Right kidney (tissue), 1 donor: ENCODE measurements around the gene CACNG4.
A peak's percentile ranks its signal among the peaks of the same experiment; 100 is the strongest.
"Not testable (repeated sequence)": the region's sequence is repeated elsewhere in the genome, so short reads cannot be mapped to it uniquely, and the experiment has no call there.

Experiments used
- DNase-seq: peaks from one replicate; pipeline ENCODE4 v3.0.0-alpha.2; 2016

Gene CACNG4

DNA sequence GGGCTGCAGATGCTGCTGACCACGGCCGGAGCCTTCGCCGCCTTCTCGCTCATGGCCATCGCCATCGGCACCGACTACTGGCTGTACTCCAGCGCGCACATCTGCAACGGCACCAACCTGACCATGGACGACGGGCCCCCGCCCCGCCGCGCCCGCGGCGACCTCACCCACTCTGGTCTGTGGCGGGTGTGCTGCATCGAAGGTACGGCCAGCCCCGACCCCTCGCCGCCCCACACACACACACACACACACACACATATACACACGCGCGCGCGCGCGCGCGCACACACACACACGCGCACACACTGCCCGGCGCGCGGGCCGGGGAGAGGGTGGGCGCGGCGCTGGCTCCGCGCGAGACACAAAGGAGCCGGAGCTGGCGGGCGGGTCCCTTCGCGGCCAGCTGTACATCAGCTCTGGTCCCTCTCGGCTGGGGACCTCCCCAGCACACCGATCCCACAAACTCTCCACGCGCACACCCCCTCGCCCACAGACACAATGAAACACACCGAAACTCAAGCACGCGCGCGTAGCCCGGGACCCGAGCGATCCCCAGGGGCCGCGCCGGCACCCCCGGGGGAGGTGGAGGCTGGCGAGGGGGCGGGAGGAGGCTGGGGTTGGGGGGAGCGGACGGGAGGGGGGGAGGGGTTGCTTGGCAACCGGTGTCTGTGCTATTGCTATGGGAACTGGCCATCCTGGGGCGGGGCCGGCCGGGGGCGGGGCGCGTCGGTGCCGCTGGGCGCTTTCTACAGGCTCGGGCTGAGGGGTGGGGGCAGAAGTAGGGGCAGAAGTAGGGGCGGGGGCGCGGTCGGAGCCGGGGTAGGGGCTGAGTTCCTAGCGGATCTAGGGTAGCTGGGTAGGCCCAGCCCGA lies 658 bp downstream of the CACNG4 start:
- peak; percentile 86 for DNase-seq

DNA sequence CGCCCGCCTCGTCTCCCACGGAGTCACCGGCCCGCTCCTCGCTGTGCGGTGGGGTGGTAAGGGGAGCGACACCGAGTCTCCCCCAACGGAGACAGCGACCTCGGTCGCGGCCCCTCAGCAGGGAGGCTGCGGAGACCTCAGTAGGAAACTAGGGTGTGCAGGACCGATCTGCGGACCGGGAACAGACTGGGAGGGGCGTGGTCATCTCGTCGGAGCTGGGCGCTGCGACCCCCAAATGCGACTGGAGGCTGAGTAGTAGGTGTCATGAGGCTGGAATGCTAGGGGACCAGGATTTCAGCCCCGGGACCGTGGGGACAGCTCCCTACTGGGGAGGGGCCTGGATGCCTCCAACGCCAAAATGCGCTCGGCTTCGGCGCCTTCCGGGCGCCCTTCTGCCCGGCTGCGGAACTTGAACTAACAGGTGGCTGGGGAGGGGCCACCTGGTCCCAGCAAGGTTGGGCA lies 1.3 kb downstream of the CACNG4 start:
- peak; percentile 60 for DNase-seq

DNA sequence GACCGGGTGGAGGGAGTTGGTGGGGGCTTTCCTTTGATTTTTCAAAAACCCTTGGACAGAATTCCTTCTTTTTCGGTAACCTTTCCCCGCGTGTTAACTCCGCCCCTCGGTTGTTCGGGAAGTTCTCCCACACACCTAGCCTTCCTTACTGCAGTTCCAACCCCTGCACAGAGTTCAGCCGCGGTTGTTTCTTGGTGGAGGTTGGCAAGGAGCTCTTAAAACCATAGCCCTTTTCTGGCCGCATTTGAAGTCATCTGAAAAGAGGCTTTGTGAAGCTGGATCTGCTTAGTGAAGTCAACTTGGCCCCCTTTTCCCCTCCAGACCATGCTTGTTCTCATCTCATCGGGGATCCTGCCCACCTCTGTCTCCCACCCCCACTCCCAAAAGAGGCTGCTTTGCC lies 1.8 kb downstream of the CACNG4 start:
- no peak for DNase-seq

DNA sequence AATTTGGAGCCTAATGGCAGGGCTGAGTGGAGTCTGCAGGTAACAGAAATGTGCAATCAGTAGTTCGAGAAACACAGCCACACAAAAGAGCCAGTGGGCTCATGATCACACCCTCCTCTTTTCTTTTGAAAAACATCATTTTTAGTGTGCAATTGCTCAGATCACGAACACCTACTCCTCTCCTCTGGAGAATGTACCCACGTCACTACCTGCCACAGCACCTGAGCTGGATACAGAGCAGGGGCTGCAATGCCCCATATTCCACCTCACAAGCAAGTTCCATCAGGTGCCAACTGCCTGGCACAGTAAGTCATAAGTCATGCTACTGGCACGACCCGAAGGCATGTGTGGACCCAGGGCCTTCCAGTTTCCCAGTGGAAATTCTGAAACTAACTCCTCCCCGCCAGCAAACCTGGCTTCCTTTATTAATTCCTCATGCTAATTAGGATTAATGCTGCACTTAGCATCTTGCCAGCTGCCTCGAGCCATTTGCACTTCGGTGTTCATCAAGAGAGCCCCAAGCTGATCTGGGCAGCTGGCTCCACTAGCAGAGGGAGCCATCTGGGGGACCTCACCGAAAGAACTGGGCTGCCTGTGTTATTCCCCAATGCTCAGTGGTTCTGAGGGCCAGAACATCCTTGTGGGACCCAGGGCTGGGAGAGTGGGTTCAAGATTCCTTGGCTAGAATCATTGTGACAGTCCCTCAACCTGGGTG lies 2.4 kb downstream of the CACNG4 start:
- DNase-seq, result no peak

DNA sequence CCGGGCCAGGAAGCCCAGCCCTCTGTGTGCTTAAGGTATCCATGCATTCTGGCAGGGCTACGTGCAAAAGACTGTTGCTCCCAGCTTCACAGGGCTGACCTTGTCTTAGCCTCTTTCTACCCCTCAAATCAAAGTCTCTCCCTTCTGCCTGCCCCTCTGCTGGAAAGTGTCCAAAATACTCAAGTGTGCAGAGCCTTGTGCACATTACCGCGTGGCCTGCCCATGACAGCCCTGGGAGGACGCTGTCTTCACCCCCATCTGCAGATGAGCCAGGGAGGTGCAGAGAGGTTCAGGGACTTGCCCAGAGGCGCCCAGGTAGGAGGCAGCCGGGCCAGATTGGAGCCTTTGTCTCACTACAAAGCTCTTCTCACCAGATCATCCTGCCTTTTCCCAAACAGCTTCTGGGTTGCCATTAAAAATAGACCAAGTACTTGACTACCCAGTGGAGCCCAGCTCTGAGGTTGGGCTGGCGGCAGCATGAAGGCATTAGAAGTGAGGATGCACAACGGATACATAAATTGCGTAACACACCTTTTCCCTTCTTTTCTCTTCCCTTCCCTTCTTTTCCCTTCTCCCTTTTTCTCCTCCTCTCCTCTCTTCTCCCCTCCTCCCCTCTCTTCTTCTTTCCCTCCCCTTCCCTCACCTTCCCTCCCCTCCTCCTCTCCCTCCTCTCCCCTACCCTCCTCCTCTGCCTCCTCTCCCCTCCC lies 3.5 kb downstream of the CACNG4 start:
- no peak for DNase-seq

DNA sequence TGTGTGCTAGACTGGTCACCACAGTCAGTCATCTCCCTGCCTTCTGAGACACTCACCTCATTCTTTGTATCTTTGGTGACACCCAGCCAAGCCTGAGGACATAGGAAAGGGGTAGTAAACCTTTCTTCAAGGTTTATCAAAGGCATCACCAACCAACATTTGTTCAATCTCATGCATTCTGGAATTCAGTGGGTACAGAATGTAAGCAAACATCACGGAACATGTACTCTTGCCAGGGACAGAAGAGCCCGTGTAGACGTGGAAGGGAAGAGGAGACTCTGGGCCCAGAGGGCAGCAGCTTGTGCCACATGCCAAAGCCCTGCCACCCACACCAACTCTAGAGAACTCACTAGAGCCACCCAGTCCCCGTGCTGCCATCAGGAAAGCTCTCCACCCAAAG lies 4.4 kb downstream of the CACNG4 start:
- no peak for DNase-seq

DNA sequence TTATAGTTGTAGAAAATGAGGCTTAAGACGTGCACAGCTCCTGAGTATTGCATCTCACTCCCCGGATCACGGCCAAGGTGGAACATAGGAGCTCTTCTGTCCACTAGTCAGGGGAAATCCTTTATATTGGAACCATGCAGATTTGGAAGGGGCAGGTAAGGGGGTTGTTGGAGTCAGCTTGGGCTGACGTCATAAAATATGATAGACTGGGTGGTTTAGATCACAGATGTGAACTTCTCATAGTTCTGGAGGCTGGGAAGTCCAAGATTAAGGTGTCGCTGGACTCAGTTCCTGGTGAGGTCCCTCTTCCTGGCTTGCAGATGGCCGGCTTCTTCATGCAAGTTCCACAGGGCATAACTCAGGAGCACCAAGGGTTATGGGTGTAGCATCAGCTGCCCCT lies 5.6 kb downstream of the CACNG4 start:
- no peak for DNase-seq

DNA sequence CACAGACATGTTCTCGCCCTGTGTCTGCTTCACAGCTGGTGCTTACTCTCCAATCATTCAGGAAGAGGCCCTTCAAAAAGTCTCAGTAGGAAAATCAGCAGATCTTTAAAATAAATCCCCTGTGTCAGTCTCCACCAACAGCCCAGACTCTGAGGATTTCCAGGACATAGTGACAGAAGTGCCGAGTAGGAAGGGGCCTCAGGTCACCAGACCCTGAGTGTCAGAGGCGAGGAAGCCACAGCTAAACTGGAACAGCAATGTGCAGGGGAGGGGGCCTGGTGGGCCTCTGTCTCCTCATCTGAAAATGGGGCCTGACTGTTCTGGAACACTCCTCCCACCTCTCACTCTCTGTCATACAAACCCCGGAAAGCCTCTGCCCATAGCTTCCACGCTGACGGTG lies 6.3 kb downstream of the CACNG4 start:
- no peak for DNase-seq

DNA sequence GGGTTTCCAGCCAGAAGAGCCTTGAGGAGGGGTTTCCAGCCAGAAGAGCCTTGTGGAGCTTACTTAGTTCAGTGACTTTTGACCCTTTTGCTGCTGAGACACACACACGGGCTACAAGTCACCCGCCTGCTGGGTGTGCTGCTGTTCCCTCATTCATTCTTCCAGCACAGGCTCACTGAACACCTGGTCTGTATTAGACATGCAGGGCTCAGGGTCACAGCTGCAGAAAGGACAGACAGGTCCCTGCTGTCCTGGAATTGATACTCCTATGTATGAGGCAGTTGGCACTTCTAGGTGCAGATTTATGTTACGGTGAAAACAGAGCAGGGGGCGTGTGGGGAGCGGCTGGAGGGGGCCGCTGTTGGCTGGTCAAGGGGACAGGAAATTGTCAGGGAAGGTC lies 6.8 kb downstream of the CACNG4 start:
- DNase-seq, result no peak

DNA sequence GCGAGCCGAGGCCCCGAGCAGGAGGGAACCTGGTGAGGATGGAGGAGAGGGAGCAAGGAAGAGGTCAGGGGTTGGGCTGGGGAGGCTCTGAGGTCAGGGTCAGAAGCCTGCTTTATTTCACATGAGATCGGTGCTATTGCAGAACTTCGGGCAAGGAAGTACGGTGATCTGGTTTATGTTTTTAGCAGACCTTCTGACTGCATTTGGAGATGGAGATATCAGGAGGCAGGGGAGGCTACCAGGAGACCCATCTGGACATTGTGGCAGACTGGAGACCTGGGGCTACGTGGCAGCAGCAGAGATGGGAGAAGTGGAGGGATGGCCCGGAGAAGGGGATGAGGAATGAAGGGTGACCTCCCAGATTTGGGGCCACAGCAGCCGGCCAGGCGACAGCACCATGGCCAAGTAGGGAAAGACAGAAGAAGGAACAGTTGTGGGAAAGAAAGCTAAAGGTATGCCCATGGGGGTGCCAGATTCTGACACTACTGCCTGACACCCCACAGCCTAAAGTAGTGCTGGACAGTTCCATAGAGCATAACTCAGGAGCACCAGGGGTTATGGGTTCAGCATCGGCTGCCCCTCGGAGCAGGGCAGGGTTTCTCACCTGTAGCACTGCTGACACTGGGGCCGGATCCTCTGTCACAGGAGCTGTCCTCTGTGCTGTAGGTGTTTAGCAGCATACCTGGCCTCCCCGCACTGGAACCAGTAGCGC lies 7.4 kb downstream of the CACNG4 start:
- DNase-seq, result no peak

DNA sequence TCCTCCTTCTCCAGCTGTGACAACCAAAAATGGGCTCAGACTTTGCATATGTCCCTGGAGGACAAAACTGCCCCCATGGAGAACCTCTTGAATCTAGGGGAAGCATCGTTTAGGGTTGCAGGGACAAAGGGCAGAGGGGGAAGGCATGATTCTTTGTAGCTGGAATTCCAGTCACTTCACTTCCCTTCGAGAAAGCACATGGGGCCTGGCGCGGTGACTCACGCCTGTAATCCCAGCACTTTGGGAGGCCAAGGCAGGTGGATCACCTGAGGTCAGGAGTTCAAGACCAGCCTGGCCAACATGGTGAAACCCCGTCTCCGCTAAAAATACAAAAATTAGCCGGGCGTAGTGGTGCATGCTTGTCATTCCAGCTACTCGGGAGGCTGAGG lies 7.9 kb downstream of the CACNG4 start:
- not testable (repeated sequence) for DNase-seq

DNA sequence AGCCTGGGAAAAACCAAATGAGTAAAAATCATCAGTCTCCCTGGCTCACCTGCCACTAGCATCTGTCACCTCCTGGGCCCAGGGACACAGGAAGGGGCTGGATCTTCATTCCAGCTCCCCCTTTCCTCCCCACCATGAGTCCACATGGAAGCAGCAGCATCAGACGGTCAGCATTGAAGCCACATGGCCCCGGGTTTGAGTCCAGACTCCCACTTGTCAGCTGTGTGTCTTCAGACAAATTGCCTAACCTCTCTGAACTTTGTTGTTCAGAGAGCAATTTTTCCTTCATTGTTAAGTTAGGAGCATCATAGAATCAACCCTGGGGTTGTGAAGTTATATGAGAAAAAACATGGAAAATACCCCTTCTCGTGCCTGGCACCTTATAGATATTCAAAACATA lies 10.7 kb downstream of the CACNG4 start:
- DNase-seq, result no peak

DNA sequence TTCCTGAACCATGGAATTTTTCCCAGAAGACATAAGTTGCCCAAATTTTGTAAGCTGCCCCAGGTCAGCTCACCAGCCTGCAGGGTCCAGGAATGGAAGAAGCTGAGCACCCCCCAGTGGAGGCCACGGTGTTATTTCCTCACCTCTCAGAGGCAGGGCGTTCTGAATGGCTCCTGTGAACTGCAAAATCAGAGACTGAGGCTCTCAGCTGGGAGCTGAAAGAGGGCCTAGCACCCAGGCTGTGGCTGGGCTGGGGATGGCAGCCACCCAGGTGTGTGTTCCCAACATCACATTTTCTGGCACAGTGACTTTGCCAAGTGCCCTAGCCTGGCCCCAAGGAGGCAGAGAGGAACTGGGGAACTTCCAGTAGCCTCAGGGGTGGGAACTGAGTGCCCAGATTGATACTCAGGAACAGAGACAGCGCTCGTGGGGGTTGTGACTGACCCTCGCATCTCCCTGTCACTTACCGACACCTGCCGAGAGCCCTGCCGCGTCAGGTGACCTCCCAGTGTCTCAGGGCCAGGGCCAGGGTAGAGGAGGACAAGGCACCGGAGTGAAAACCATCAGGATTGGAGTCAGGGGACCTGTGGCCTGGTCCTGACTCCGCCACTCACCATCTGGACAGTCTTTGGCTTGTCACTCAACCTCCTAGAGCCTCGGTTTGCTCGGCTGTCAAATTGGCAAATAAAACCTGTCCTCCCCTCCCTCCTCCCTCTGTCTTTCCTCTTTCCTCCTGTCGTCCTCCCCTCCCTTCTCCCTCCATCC lies 11.3 kb downstream of the CACNG4 start:
- DNase-seq, result no peak

DNA sequence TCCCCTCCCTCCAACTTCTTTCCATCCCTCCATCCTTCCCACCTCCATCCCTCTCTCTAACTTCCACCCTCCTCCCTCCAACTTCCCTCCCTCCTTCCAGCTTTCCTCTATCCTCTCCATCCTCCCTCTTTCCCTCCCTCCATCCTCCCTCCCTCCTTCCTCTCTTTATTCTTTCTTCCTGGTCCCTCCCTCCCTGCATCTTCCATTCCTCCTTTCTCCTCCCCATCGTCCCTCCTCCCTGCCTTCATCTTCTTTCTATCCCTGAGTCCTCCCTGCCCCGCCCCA lies 11.8 kb downstream of the CACNG4 start:
- no peak for DNase-seq

DNA sequence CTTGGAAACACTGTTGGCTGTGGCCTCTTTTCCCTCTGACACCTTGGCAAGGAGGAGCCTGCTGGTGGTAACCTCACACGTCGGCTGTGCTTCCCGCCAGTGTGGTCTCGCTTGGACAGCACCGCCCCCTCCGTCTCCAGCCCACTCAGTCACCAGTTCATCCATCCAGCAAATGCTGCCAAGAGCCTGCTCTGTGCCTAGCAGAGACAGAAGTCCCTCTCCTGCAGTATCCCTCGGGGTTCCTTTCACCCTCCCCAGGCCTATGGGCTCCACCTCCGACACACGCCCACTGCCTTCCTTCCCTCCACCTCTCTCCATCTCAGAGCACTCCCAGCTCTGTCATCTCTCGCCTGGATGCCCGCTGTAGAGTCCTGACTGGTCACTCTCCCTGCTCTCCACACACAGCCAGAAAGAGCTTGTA lies 12.3 kb downstream of the CACNG4 start:
- no peak for DNase-seq

DNA sequence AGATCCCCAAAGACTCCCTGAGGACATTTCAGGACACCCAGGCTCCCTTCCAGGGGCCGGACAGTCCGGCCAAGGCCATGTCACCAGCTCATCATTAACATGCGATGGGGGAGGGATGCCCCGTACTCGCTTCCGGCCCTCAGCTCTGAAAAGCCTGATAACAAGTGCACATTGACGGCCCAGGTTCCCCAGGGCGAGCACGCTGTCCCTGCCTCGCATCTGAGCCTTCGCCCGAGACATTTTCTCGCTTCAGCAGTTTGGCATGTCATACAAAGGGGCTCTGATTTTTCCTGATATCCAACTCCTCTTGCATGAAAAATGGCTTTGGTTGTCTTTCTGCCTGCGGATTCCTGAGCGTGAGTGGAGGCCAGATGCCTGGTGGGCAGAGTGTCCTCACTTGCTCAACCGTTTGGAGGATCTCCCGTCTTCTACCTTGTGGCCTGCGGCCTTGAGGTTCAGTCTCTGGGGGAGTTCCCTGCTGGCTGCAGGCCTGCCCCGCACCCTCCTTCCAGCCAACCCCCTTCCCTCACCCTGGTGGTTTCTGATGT lies 14.1 kb downstream of the CACNG4 start:
- DNase-seq, result no peak

DNA sequence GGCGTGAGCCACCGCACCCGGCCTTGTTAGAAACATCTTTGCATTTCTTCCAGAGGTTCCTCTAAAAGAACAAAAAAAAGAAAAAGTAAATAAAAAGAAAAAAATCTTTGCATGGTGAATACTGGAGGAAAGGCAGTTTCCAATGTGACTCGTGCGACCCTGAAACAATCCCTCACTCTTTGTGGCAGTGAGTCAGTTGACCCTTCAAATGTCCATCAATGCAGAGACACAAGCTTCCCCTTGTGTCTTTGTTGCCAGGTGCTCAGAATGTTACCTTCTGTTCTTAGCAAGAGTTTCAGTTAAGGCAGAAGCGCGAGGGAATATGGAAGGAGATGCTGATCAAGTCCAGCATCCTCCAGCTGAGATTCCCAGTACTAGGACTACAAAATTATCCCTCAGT lies 16.4 kb downstream of the CACNG4 start:
- no peak for DNase-seq

DNA sequence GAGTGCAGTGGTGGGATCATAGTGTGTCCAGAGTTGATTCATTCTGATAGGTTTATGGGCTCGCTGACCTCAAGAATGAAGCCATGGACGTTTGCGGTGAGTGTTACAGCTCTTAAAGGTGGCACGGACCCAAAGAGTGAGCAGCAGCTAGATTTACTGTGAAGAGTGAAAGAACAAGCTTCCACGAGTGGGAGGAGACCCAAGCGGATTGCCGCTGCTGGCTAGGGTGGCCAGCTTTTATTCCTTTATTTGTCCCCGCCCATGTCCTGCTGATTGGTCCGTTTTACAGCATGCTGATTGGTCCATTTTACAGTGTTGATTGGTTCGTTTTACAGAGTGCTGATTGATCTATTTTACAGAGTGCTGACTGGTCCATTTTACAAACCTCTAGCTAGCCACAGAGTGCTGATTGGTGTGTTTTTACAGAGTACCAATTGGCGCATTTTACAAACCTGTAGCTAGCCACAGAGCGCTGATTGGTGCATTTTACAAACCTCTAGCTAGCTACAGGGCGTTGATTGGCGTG lies 17.5 kb downstream of the CACNG4 start:
- DNase-seq, result no peak

DNA sequence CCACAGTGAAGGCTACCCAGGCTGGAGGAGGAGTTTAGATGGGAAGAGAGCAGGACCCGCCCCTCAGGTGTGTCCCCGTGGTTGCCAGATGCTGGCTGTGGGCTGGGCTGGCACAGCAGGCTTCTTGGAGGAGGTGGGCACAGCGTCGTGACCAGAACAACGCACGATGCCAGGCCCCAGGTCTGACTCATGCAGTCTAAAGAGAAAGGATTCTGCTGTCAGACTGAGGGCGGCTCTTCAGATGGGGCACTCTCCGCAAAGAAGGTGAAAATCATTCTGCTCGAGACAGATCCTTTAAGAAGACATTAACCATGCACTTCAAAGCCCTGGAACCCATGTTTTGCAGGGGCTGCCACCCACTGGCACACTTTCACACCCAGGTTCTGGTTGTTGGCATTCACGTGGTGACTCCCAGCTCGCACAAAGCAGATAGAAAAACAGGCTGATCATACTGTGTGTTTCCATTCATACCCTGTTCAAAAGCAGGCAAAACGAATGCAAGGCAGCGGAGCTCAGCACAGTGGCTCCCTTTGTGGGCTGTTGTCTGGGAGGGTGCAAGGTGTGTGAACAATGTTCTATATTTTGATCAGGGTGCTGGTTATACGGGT lies 19.0 kb downstream of the CACNG4 start:
- DNase-seq, result no peak

DNA sequence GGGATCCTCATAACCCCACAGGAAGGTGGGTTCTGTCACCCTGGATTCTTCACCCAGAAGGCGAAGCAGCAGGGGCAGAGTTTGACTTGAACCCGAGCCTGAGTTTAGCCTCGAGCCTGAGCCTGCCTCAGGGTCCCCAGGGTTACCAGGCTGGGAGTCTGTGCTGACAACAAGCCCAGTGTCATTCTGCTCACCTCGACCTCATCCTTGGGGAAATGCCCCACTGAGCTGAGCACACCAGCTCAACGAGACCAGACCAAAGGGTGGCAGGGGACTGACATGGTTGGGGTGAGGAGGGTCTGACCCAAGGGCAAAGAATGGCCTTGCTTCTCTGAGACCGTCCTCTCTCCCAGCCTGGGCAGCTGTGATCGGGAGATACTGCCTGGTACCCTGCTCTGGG lies 20.2 kb downstream of the CACNG4 start:
- no peak for DNase-seq
